ENCODE data around the gene BTBD16. TPM values are rescaled to one million over a fixed set of nuclear protein-coding genes. Genes with fewer than 3 reads are reported as not detected.

Gene BTBD16
- total and polyA plus RNA-seq, 2 of the 13 experiments (the other 11 are each of a cell fraction or from before 2014, with no cell fraction given), result 5.0 to 11.9 TPM

GRCh38 chr10:122267849-122268737, 3.0 kb upstream of the BTBD16 start (continued):
- no peak for TF ChIP-seq ZNF709 (CRISPR knock-in tag; IDR thresholded peaks at IDR 0.05)
- TF ChIP-seq, protein P1, sequence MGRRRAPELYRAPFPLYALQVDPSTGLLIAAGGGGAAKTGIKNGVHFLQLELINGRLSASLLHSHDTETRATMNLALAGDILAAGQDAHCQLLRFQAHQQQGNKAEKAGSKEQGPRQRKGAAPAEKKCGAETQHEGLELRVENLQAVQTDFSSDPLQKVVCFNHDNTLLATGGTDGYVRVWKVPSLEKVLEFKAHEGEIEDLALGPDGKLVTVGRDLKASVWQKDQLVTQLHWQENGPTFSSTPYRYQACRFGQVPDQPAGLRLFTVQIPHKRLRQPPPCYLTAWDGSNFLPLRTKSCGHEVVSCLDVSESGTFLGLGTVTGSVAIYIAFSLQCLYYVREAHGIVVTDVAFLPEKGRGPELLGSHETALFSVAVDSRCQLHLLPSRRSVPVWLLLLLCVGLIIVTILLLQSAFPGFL (CRISPR knock-in tag; IDR thresholded peaks at IDR 0.05), result no peak
- TF ChIP-seq POLR2A (IDR thresholded peaks at IDR 0.05; ENCODE audit: insufficient read depth in 1 of 2, low read depth in 2 of 2, low read length in 2 of 2), result no peak
- no peak for TF ChIP-seq RARA (CRISPR knock-in tag; IDR thresholded peaks at IDR 0.05)
- TF ChIP-seq MAF1 (CRISPR knock-in tag; IDR thresholded peaks at IDR 0.05; ENCODE audit: borderline replicate concordance), result no peak
- TF ChIP-seq ZFP36L1 (CRISPR knock-in tag; IDR thresholded peaks at IDR 0.05), result no peak
- TF ChIP-seq, protein P2, sequence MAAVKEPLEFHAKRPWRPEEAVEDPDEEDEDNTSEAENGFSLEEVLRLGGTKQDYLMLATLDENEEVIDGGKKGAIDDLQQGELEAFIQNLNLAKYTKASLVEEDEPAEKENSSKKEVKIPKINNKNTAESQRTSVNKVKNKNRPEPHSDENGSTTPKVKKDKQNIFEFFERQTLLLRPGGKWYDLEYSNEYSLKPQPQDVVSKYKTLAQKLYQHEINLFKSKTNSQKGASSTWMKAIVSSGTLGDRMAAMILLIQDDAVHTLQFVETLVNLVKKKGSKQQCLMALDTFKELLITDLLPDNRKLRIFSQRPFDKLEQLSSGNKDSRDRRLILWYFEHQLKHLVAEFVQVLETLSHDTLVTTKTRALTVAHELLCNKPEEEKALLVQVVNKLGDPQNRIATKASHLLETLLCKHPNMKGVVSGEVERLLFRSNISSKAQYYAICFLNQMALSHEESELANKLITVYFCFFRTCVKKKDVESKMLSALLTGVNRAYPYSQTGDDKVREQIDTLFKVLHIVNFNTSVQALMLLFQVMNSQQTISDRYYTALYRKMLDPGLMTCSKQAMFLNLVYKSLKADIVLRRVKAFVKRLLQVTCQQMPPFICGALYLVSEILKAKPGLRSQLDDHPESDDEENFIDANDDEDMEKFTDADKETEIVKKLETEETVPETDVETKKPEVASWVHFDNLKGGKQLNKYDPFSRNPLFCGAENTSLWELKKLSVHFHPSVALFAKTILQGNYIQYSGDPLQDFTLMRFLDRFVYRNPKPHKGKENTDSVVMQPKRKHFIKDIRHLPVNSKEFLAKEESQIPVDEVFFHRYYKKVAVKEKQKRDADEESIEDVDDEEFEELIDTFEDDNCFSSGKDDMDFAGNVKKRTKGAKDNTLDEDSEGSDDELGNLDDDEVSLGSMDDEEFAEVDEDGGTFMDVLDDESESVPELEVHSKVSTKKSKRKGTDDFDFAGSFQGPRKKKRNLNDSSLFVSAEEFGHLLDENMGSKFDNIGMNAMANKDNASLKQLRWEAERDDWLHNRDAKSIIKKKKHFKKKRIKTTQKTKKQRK (IDR thresholded peaks at IDR 0.05; ENCODE audit: low read length), result no peak
- TF ChIP-seq ZBED4 (CRISPR knock-in tag; IDR thresholded peaks at IDR 0.05; ENCODE audit: borderline replicate concordance), result peak; percentile 19; the same call in 1 of the 2 replicates
- peak; percentile 52; the same call in 1 of the 2 replicates for TF ChIP-seq ZFX (CRISPR knock-in tag; IDR thresholded peaks at IDR 0.05; ENCODE audit: low read depth)
- TF ChIP-seq RAD51 (IDR thresholded peaks at IDR 0.05; ENCODE audit: borderline replicate concordance), result no peak
- TF ChIP-seq RFX5 (IDR thresholded peaks at IDR 0.05; ENCODE audit: low read depth, low read length), result no peak
- no peak for TF ChIP-seq MBD4 (IDR thresholded peaks at IDR 0.05; ENCODE audit: borderline replicate concordance, low read length)
- TF ChIP-seq ARNT2 (CRISPR knock-in tag; IDR thresholded peaks at IDR 0.05; ENCODE audit: low read depth), result no peak
- no peak for TF ChIP-seq ZNF781 (CRISPR knock-in tag; IDR thresholded peaks at IDR 0.05; ENCODE audit: borderline replicate concordance, not compliant biosample characterization)
- no peak for TF ChIP-seq ZHX1 (CRISPR knock-in tag; IDR thresholded peaks at IDR 0.05; ENCODE audit: low read depth)
- no peak for TF ChIP-seq ZC3H13 (CRISPR knock-in tag; IDR thresholded peaks at IDR 0.05)

All from HepG2 (cell line).